ENCODE results near the gene MKLN1.

MKLN1 gene

DNA sequence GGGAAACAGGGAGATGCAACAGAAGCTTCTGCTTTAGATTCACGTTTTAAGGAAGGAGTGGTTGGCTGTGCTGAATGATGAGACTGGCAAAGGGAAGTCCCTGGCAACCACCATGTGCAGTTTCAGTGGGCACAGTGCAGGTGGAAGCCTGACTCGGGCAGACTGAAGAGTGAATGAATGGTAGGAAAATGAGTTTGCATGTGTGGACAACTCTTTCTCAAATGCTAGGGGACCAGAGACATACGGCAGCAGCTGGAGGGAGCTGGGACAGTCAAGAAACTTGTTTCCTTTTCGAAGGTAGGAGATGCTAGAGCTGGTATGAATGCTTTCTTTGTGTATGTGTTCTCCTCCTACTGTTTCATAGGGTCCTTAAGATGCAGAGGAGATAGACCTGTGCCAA, 199.8 kb downstream of the MKLN1 start:
- DNase-seq: no peak

DNA sequence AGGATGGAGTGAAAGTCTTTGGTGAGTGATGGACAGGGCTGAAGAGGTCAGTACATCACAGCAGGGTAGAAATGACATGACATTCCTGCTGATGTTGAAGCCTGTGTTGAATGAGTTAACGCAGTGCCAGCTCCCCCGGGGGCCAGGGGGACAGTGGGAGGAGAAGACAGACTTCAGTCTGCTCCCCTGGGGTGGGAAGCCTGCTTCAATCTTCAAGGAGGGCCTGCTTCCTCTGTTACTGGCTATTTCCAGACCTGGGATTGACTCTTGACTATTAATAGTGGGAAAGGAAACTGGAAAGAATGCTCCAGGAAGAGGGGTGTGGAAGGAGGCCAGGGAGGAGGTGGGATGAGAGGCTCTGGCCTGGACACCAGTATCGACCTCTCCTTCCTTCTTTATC, 201.5 kb downstream of the MKLN1 start:
- DNase-seq: no peak

GRCh38 chr7:131529617-131530016, 201.9 kb downstream of the MKLN1 start:
- no peak for DNase-seq

DNA sequence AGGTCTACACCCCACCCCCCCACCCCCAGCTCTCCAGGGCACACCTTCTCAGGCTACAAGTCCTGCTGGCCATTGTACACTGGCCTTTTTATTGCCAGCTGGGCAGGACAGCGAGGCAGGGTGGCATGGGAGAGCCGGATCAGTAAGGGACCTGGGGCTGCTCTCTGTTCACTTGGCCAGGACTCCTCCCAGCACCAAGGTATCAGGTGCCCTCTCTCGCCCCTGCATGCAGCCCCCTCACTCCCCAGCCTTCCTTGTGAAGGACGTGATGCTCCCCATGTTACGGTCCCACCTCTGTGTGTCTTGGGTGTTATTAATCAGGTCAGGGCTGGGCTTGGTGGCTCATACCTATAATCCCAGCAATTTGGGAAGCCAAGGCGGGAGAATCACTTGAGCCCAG, 202.5 kb downstream of the MKLN1 start:
- DNase-seq: no peak

- no peak for DNase-seq
These were observed 205.0 kb downstream of the MKLN1 start for GRCh38 chr7:131532570-131533091.

DNA sequence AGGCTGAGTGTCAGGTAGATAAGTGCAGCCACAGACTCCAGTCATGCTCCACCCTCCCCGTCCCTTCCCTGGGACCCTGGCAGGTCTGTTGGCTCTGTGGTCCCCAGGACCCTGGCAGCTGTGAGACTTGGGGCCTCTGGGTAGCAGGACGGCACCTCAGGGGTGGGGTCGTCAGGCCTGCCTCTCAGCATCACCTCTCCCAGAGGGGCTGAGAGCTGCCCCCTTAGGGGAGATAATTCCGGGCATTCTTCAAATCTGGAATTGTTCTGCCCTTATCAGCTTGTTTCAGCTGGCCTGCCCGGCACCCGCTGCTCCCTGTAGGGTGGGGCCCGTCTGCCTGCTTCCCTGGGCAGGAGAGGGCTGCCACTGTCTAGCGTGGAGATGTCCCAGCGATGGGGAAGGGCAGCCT, 205.5 kb downstream of the MKLN1 start:
- no peak for DNase-seq

GRCh38 chr7:131533566-131534561, 206.2 kb downstream of the MKLN1 start:
- no peak for DNase-seq

DNA sequence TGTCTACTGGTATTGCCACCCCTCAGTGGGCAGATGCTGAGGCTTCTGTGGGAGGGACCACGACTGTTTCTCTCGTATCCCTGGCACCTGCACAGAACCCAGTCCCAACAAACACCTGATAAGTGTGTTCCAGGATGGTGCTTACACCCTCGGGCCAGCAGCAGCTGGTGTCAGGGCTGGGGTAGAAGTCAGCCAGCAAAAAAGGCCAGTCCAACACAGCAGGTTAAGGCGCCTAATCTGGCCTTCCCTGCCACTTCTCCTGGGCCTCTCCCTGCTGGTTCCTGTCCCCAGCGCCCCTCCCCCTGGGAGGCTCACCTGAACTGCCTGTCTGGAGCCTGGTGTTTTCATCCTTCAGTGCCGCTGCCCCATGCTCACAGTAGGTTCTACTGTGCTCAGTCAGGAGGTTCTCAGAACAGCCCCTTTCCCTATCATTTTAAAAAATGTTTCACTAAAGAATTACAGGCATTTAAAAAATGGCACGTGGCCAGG, 208.7 kb downstream of the MKLN1 start:
- no peak for DNase-seq

DNA sequence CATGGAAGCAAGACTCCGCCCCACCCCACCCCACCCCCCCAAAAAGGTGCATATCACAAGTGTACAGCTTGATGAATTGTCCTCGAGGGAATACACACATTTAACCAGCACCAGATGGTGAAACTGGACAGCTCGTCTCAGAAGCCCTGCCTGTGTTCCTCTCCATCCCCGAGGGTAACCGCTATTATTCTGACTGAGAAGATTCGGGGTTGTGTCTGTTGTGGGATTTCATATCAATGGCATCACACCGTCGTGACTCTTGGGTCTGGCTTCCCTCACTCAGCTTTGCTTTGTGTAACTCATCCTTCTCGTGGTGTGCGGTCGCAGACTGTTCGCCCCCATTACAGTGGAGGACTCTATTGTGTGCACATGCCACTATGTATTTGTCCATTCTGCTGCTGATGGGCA, 209.9 kb downstream of the MKLN1 start:
- DNase-seq: peak; percentile 64

DNA sequence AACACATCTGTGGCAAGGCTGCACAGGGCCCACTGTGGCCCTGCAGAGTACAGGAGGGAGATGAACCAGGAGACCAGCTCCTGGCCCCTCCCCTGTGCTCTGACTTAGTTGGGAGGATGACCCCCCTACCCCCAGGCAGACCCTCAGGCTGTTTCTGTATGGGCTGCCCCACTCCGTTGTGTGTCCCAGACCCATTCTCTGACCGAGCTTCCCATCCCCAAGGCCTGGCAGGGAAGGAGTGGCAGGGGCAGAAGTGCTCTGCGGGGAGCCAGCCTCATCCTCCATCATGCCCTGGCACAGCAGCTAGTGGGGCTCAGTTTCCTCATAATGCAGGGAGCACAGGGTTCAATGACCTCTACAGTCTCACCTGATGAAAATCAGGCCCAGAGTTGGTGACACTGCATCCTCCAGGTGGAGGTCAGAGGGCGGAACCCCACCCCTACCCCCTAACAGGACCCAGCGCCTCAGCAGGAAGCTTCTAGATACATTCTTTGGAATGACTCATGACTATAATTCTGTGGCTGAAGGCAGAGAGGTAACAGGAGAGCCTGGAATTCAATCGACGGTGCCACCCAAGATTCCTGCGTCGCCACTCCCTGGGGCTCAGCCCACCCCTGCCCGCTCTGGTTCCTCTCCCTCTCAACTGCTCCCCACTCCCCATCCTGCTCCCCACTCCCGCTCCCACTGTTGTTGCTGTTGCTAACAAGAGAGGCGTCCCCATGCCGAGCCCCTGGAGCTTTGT, 210.6 kb downstream of the MKLN1 start:
- DNase-seq: peak; percentile 61

DNA sequence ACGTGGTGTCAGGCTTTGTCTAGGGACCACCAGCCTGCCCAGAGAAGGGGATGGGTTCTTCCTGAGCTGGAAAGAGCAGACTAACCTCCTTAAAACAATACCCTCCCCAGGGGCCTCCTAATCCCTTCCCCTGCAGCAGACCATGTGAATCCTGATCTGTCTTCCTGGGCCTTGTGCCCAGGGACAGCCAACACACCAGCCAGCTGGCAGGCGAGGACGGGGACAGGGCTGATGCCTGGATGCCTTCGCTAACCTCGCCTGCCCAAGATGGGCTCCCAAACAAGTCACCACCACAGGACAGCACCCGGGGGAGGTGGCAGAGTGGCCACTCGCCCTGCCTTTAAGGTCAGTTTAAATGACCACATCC, 211.1 kb downstream of the MKLN1 start:
- no peak for DNase-seq

- no peak for DNase-seq
These were observed 213.0 kb downstream of the MKLN1 start for GRCh38 chr7:131540491-131541162.

- no peak for DNase-seq
These were observed 215.6 kb downstream of the MKLN1 start for GRCh38 chr7:131543298-131543697.

- no peak for DNase-seq
These were observed 216.3 kb downstream of the MKLN1 start for GRCh38 chr7:131544021-131544420.

GRCh38 chr7:131544449-131545301, 217.0 kb downstream of the MKLN1 start:
- peak; percentile 70 for DNase-seq

DNA sequence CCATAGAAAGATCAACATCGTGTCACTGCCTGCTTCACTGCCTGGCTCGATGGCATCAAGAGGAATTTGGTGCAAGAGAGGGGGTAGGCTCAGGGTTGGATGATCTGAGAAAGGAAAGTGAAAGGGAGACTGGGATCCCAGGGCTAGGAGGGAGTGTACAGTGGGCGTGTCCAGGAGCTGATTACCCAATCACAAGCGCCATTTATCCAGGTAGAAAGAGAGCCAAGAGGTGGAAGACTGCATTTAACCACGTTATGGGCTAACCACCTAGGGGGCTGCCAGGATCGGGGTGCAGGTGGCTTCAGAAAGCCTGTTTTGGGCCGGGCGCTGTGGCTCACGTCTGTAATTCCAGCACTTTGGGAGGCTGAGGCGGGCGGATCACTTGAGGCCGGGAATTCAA, 218.4 kb downstream of the MKLN1 start:
- no peak for DNase-seq
